Aorta (tissue), 5 donors: ENCODE data around the gene IL1RAPL2. TPM values are rescaled to one million over a fixed set of nuclear protein-coding genes. Genes with fewer than 3 reads are reported as not detected.

ENCODE experiments used
- ATAC-seq: fragments of 200-7000 bp; cut with Tn5 transposase; one replicate; pipeline ENCODE4 v1.9.1; 2022; ENCODE audit warnings: moderate library complexity; ENCODE audit not compliant: low FRiP score
- DNase-seq, 2 donors: peaks; one replicate each; pipeline ENCODE4 v3.0.0-alpha.2; 2020
- H3K27ac ChIP-seq, 2 donors: one replicate each; pipeline ENCODE4 v1.5.1; 2013; ENCODE audit warnings: low read length in 2 of 2, mild to moderate bottlenecking in 2 of 2, moderate library complexity in 2 of 2, control low read depth in 1 of 2, inconsistent platforms in 1 of 2, low read depth in 1 of 2
- H3K27me3 ChIP-seq, 2 donors: one replicate each; pipeline ENCODE4 v1.6.1; 2013; ENCODE audit warnings: control low read depth in 1 of 2, low read length in 1 of 2, mild to moderate bottlenecking in 1 of 2, moderate library complexity in 1 of 2; ENCODE audit not compliant: insufficient read depth in 2 of 2, control insufficient read depth in 1 of 2
- H3K36me3 ChIP-seq, 2 donors: one replicate each; pipeline ENCODE4 v1.6.1; 2013; ENCODE audit warnings: control low read depth in 1 of 2, low read length in 1 of 2, mild to moderate bottlenecking in 1 of 2; ENCODE audit not compliant: insufficient read depth in 2 of 2, control insufficient read depth in 1 of 2
- H3K4me1 ChIP-seq, 2 donors: one replicate each; pipeline ENCODE4 v1.6.1; 2013; ENCODE audit warnings: low read length in 2 of 2, control low read depth in 1 of 2, mild to moderate bottlenecking in 1 of 2, moderate library complexity in 1 of 2; ENCODE audit not compliant: insufficient read depth in 2 of 2, control insufficient read depth in 1 of 2
- H3K4me3 ChIP-seq, 2 donors: one replicate each; pipeline ENCODE4 v1.5.1; 2013; ENCODE audit warnings: low read length in 2 of 2, control low read depth in 1 of 2, mild to moderate bottlenecking in 1 of 2
- H3K9me3 ChIP-seq: one replicate; pipeline ENCODE4 v1.6.1; 2013; ENCODE audit warnings: mild to moderate bottlenecking, low read length; ENCODE audit not compliant: control insufficient read depth
- WGBS, 2 donors: extraction: QIAGEN DNeasy Blood & Tissue Kit; methylation state at CpG; one replicate each; pipeline ENCODE4 v1.1.7; 2013; 5-methylcytosine and 5-hydroxymethylcytosine counted together
- intact Hi-C, 2 donors: fragments of 100-400 bp; cut with DNase I; formaldehyde crosslinking; loops; one replicate each; pipeline versions ENCODE4 v1.14.2 to v1.15.0; 2022
- polyA plus RNA-seq, 2 donors: library from polyadenylated mRNA; stranded (reverse); fragments of 200-250 nt; gene quantifications; one replicate each; pipeline ENCODE4 v1.2.3, GENCODE V29; 2013
- total RNA-seq, 2 donors: library from RNA; stranded (reverse); fragmentation: NEBNext Ultra II Directional; extraction: Animal tissue kit (Norgen Biotek cat#: 25700); gene quantifications; one replicate each; pipeline ENCODE4 v1.2.1, GENCODE V29; 2021
- donor health status: healthy with polysubstance abuse.
- donor health status: Bipolar disorder and iron deficiency.
- donor health status: DM: no; HTN: no; CAD: no.
- donor health status: DM: no; HTN: no; CAD: no.
- donor health status: DM: yes; HTN: yes; CAD: no.

Gene IL1RAPL2
- total and polyA plus RNA-seq, 4 donors: not detected

- Histone ChIP-seq H3K27ac (no peak overlapping the region), H3K4me1 (no peaks in the 10 kb centered on the region), H3K4me3 (no peak overlapping the region), H3K9me3 (no peaks in the 10 kb centered on the region), H3K36me3 (no peaks in the 10 kb centered on the region), H3K27me3 (no peaks in the 10 kb centered on the region)
- no peak for ATAC-seq
- intact Hi-C loops: no loop called here
- no peak for DNase-seq
- 64 to 92% methylated on average over 1 of the region's 1 CpG for WGBS, 2 donors
These were observed 858.7 kb downstream of the IL1RAPL2 start for GRCh38 chrX:105424729-105425128.

- H3K27me3 ChIP-seq: no peaks in the 10 kb centered on the region
- intact Hi-C loops: no loop called here
- H3K9me3 ChIP-seq: no peaks in the 10 kb centered on the region
- H3K27ac ChIP-seq: no peak overlapping the region
- ATAC-seq (no peak), DNase-seq (no peak)
- no peaks in the 10 kb centered on the region for H3K4me1 ChIP-seq
- no peaks in the 10 kb centered on the region for H3K36me3 ChIP-seq
- H3K4me3 ChIP-seq: no peak overlapping the region
These were observed 885.4 kb downstream of the IL1RAPL2 start for GRCh38 chrX:105451401-105451800.

- Histone ChIP-seq H3K4me3 (no peak overlapping the region), H3K36me3 (no peaks in the 10 kb centered on the region), H3K27me3 (no peaks in the 10 kb centered on the region), H3K27ac (no peak overlapping the region), H3K4me1 (peaks cover 0 to 2% of the 10 kb centered on the region in 2 donors), H3K9me3 (no peaks in the 10 kb centered on the region)
- DNase-seq (no peak), ATAC-seq (no peak)
- 3 to 4% methylated on average over 3 of the region's 3 CpGs for WGBS, 2 donors
- intact Hi-C loops: no loop called here
These were observed 892.8 kb downstream of the IL1RAPL2 start for GRCh38 chrX:105458846-105459245.

GRCh38 chrX:105460376-105460775 lies 894.4 kb downstream of the IL1RAPL2 start:
- intact Hi-C loops: no loop called here
- H3K9me3 ChIP-seq: no peaks in the 10 kb centered on the region
- no peak overlapping the region for H3K4me3 ChIP-seq
- no peak for ATAC-seq
- no peak for DNase-seq
- 9 to 11% methylated on average over 1 of the region's 1 CpG for WGBS, 2 donors
- H3K27ac ChIP-seq: no peak overlapping the region
- H3K4me1 ChIP-seq: peaks cover 0 to 2% of the 10 kb centered on the region in 2 donors
- H3K27me3 ChIP-seq: no peaks in the 10 kb centered on the region
- no peaks in the 10 kb centered on the region for H3K36me3 ChIP-seq

- WGBS, 2 donors: 76 to 95% methylated on average over 1 of the region's 1 CpG
- no peak for ATAC-seq
- Histone ChIP-seq H3K4me1 (peaks cover 0 to 2% of the 10 kb centered on the region in 2 donors), H3K27me3 (no peaks in the 10 kb centered on the region), H3K4me3 (no peak overlapping the region), H3K36me3 (no peaks in the 10 kb centered on the region), H3K9me3 (no peaks in the 10 kb centered on the region), H3K27ac (no peak overlapping the region)
- no peak for DNase-seq
- intact Hi-C loops: no loop called here
These were observed 895.0 kb downstream of the IL1RAPL2 start for GRCh38 chrX:105461016-105461415.

- WGBS, 2 donors: 86 to 91% methylated on average over 1 of the region's 1 CpG
- intact Hi-C loops: no loop called here
- ATAC-seq (no peak), DNase-seq (no peak)
- Histone ChIP-seq H3K27ac (no peak overlapping the region), H3K4me3 (no peak overlapping the region), H3K36me3 (no peaks in the 10 kb centered on the region), H3K4me1 (peaks cover 0 to 2% of the 10 kb centered on the region in 2 donors), H3K9me3 (no peaks in the 10 kb centered on the region), H3K27me3 (no peaks in the 10 kb centered on the region)
These were observed 896.2 kb downstream of the IL1RAPL2 start for GRCh38 chrX:105462186-105462585.

- 44 to 66% methylated on average over 3 of the region's 3 CpGs for WGBS, 2 donors
- H3K9me3 ChIP-seq: no peaks in the 10 kb centered on the region
- ATAC-seq (no peak), DNase-seq (no peak)
- H3K27ac ChIP-seq: no peak overlapping the region
- H3K27me3 ChIP-seq: no peaks in the 10 kb centered on the region
- H3K4me3 ChIP-seq: no peak overlapping the region
- no peaks in the 10 kb centered on the region for H3K36me3 ChIP-seq
- peaks cover 0 to 2% of the 10 kb centered on the region in 2 donors for H3K4me1 ChIP-seq
- intact Hi-C loops: no loop called here
These were observed 897.5 kb downstream of the IL1RAPL2 start for GRCh38 chrX:105463473-105463872.

- Histone ChIP-seq H3K27me3 (no peaks in the 10 kb centered on the region), H3K4me3 (no peak overlapping the region), H3K4me1 (no peaks in the 10 kb centered on the region), H3K27ac (no peak overlapping the region), H3K36me3 (no peaks in the 10 kb centered on the region), H3K9me3 (no peaks in the 10 kb centered on the region)
- DNase-seq (no peak), ATAC-seq (no peak)
- intact Hi-C loops: no loop called here
- WGBS, 2 donors: 76 to 96% methylated on average over 2 of the region's 2 CpGs
These were observed 898.6 kb downstream of the IL1RAPL2 start for GRCh38 chrX:105464618-105465017.

GRCh38 chrX:105468741-105469140 lies 902.7 kb downstream of the IL1RAPL2 start:
- Histone ChIP-seq H3K9me3 (no peaks in the 10 kb centered on the region), H3K27ac (no peak overlapping the region), H3K4me1 (no peaks in the 10 kb centered on the region), H3K27me3 (no peaks in the 10 kb centered on the region), H3K4me3 (no peak overlapping the region), H3K36me3 (no peaks in the 10 kb centered on the region)
- ATAC-seq: no peak
- DNase-seq: no peak
- intact Hi-C loops: no loop called here
